ENCODE measurements around the gene SLC9A9. TPM values are rescaled to one million over a fixed set of nuclear protein-coding genes. Genes with fewer than 3 reads are reported as not detected.

The SLC9A9 gene
- total RNA-seq, 1 donor, result 15.1 TPM

GRCh38 chr3:143247073-143247472 lies 601.2 kb downstream of the SLC9A9 start:
- Histone ChIP-seq H3K4me1 (ENCODE audit: insufficient read depth, low read length) (no peaks in the 10 kb centered on the region), H3K27me3 (ENCODE audit: insufficient read depth, low read length) (no peaks in the 10 kb centered on the region), H3K9me3 (ENCODE audit: low read depth, low read length) (no peaks in the 10 kb centered on the region), H3K4me3 (ENCODE audit: low read length) (no peak overlapping the region)

- no peaks in the 10 kb centered on the region for H3K27me3 ChIP-seq (ENCODE audit: insufficient read depth, low read length)
- H3K9me3 ChIP-seq (ENCODE audit: low read depth, low read length), result no peaks in the 10 kb centered on the region
Observed at GRCh38 chr3:143245692-143246091, 602.6 kb downstream of the SLC9A9 start.

GRCh38 chr3:143244516-143245063 lies 603.7 kb downstream of the SLC9A9 start:
- Histone ChIP-seq H3K27me3 (ENCODE audit: insufficient read depth, low read length) (no peaks in the 10 kb centered on the region), H3K4me3 (ENCODE audit: low read length) (no peak overlapping the region), H3K9me3 (ENCODE audit: low read depth, low read length) (no peaks in the 10 kb centered on the region), H3K4me1 (ENCODE audit: insufficient read depth, low read length) (no peaks in the 10 kb centered on the region)

More at GRCh38 chr3:143245692-143246091, 602.6 kb downstream of the SLC9A9 start:
- no peaks in the 10 kb centered on the region for H3K4me1 ChIP-seq (ENCODE audit: insufficient read depth, low read length)
- no peak overlapping the region for H3K4me3 ChIP-seq (ENCODE audit: low read length)

- H3K4me3 ChIP-seq (ENCODE audit: low read length), result no peak overlapping the region
- H3K4me1 ChIP-seq (ENCODE audit: insufficient read depth, low read length), result no peaks in the 10 kb centered on the region
- H3K27me3 ChIP-seq (ENCODE audit: insufficient read depth, low read length), result no peaks in the 10 kb centered on the region
- H3K9me3 ChIP-seq (ENCODE audit: low read depth, low read length), result no peaks in the 10 kb centered on the region
Observed at GRCh38 chr3:143243686-143244085, 604.6 kb downstream of the SLC9A9 start.

- H3K27me3 ChIP-seq (ENCODE audit: insufficient read depth, low read length), result no peaks in the 10 kb centered on the region
- H3K4me3 ChIP-seq (ENCODE audit: low read length), result no peak overlapping the region
- no peaks in the 10 kb centered on the region for H3K9me3 ChIP-seq (ENCODE audit: low read depth, low read length)
- H3K4me1 ChIP-seq (ENCODE audit: insufficient read depth, low read length), result no peaks in the 10 kb centered on the region
Observed at GRCh38 chr3:143242691-143243090, 605.6 kb downstream of the SLC9A9 start.

GRCh38 chr3:143242101-143242500 lies 606.2 kb downstream of the SLC9A9 start:
- H3K4me3 ChIP-seq (ENCODE audit: low read length), result no peak overlapping the region
- no peaks in the 10 kb centered on the region for H3K27me3 ChIP-seq (ENCODE audit: insufficient read depth, low read length)
- H3K9me3 ChIP-seq (ENCODE audit: low read depth, low read length), result no peaks in the 10 kb centered on the region
- H3K4me1 ChIP-seq (ENCODE audit: insufficient read depth, low read length), result peaks cover 3% of the 10 kb centered on the region

- peaks cover 3% of the 10 kb centered on the region for H3K4me1 ChIP-seq (ENCODE audit: insufficient read depth, low read length)
- H3K9me3 ChIP-seq (ENCODE audit: low read depth, low read length), result no peaks in the 10 kb centered on the region
- H3K27me3 ChIP-seq (ENCODE audit: insufficient read depth, low read length), result no peaks in the 10 kb centered on the region
- no peak overlapping the region for H3K4me3 ChIP-seq (ENCODE audit: low read length)
Observed at GRCh38 chr3:143241481-143241951, 606.8 kb downstream of the SLC9A9 start.

- Histone ChIP-seq H3K4me1 (ENCODE audit: insufficient read depth, low read length) (peaks cover 3% of the 10 kb centered on the region), H3K9me3 (ENCODE audit: low read depth, low read length) (no peaks in the 10 kb centered on the region), H3K4me3 (ENCODE audit: low read length) (no peak overlapping the region), H3K27me3 (ENCODE audit: insufficient read depth, low read length) (no peaks in the 10 kb centered on the region)
Observed at GRCh38 chr3:143240886-143241285, 607.4 kb downstream of the SLC9A9 start.

GRCh38 chr3:143239031-143239430 lies 609.2 kb downstream of the SLC9A9 start:
- Histone ChIP-seq H3K4me1 (ENCODE audit: insufficient read depth, low read length) (peaks cover 3% of the 10 kb centered on the region), H3K9me3 (ENCODE audit: low read depth, low read length) (no peaks in the 10 kb centered on the region), H3K27me3 (ENCODE audit: insufficient read depth, low read length) (no peaks in the 10 kb centered on the region), H3K4me3 (ENCODE audit: low read length) (no peak overlapping the region)

- H3K9me3 ChIP-seq (ENCODE audit: low read depth, low read length), result no peaks in the 10 kb centered on the region
- H3K27me3 ChIP-seq (ENCODE audit: insufficient read depth, low read length), result no peaks in the 10 kb centered on the region
- H3K4me1 ChIP-seq (ENCODE audit: insufficient read depth, low read length), result peaks cover 3% of the 10 kb centered on the region
- H3K4me3 ChIP-seq (ENCODE audit: low read length), result no peak overlapping the region
Observed at GRCh38 chr3:143237077-143237627, 611.1 kb downstream of the SLC9A9 start.

- Histone ChIP-seq H3K4me1 (ENCODE audit: insufficient read depth, low read length) (peaks cover 3% of the 10 kb centered on the region), H3K9me3 (ENCODE audit: low read depth, low read length) (no peaks in the 10 kb centered on the region), H3K4me3 (ENCODE audit: low read length) (no peak overlapping the region), H3K27me3 (ENCODE audit: insufficient read depth, low read length) (no peaks in the 10 kb centered on the region)
Observed at GRCh38 chr3:143236226-143236964, 611.9 kb downstream of the SLC9A9 start.

GRCh38 chr3:143235614-143236204 lies 612.6 kb downstream of the SLC9A9 start:
- H3K27me3 ChIP-seq (ENCODE audit: insufficient read depth, low read length), result no peaks in the 10 kb centered on the region
- H3K9me3 ChIP-seq (ENCODE audit: low read depth, low read length), result no peaks in the 10 kb centered on the region
- peaks cover 3% of the 10 kb centered on the region for H3K4me1 ChIP-seq (ENCODE audit: insufficient read depth, low read length)
- no peak overlapping the region for H3K4me3 ChIP-seq (ENCODE audit: low read length)

- no peaks in the 10 kb centered on the region for H3K27me3 ChIP-seq (ENCODE audit: insufficient read depth, low read length)
- H3K4me3 ChIP-seq (ENCODE audit: low read length), result no peak overlapping the region
- no peaks in the 10 kb centered on the region for H3K9me3 ChIP-seq (ENCODE audit: low read depth, low read length)
- peaks cover 3% of the 10 kb centered on the region for H3K4me1 ChIP-seq (ENCODE audit: insufficient read depth, low read length)
Observed at GRCh38 chr3:143234526-143234925, 613.7 kb downstream of the SLC9A9 start.

GRCh38 chr3:143232981-143233380 lies 615.3 kb downstream of the SLC9A9 start:
- Histone ChIP-seq H3K9me3 (ENCODE audit: low read depth, low read length) (no peaks in the 10 kb centered on the region), H3K4me3 (ENCODE audit: low read length) (no peak overlapping the region), H3K27me3 (ENCODE audit: insufficient read depth, low read length) (no peaks in the 10 kb centered on the region), H3K4me1 (ENCODE audit: insufficient read depth, low read length) (peaks cover 3% of the 10 kb centered on the region)

- H3K4me3 ChIP-seq (ENCODE audit: low read length), result no peak overlapping the region
Observed at GRCh38 chr3:143228405-143228804, 619.9 kb downstream of the SLC9A9 start.

More at GRCh38 chr3:143228405-143228804, 619.9 kb downstream of the SLC9A9 start:
- H3K9me3 ChIP-seq (ENCODE audit: low read depth, low read length), result no peaks in the 10 kb centered on the region
- no peaks in the 10 kb centered on the region for H3K4me1 ChIP-seq (ENCODE audit: insufficient read depth, low read length)
- no peaks in the 10 kb centered on the region for H3K27me3 ChIP-seq (ENCODE audit: insufficient read depth, low read length)
